HFF-Myc (cell line): Measurements from ENCODE around the gene RAP1GAP2.

Experiments
- DNase-seq: peaks from one replicate; pipeline ENCODE4 v3.0.0-alpha.2; 2011; ENCODE audit warnings: low read depth; ENCODE audit errors: extremely low read depth
- H3K4me3 ChIP-seq: replicated peaks from 2 replicates; pipeline ENCODE4 v1.5.1; 2011; ENCODE audit warnings: low read depth, mild to moderate bottlenecking, control low read depth, low read length
- CTCF ChIP-seq: IDR thresholded peaks from 2 replicates; pipeline ENCODE4 v1.5.1; 2012; ENCODE audit warnings: mild to moderate bottlenecking, low read depth, low read length, control low read depth; ENCODE audit errors: missing control alignments

Gene RAP1GAP2

DNA sequence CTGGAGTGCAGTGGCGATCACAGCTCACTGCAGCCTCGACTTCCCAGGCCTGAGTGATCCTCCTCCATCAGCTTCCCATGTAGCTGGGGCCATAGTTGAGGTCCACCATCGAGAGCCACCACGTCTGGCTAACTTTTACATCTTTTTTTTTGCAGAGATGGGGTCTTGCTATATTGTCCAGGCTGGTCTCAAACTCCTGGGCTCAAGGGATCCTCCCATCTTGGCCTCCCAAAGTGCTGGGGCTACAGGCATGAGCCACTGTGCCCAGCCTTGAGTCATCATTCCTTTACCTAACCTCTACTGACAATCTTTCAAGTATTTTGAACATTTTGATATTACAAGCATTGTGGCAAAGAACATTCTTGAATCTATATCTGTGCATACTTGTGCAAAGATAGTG is 37.4 kb upstream of the RAP1GAP2 start:
- no peak for TF ChIP-seq CTCF
- H3K4me3 ChIP-seq: no peak overlapping the region
- DNase-seq: no peak

GRCh38 chr17:2770129-2770528 is 26.1 kb upstream of the RAP1GAP2 start:
- TF ChIP-seq CTCF: no peak
- no peak overlapping the region for H3K4me3 ChIP-seq
- no peak for DNase-seq

DNA sequence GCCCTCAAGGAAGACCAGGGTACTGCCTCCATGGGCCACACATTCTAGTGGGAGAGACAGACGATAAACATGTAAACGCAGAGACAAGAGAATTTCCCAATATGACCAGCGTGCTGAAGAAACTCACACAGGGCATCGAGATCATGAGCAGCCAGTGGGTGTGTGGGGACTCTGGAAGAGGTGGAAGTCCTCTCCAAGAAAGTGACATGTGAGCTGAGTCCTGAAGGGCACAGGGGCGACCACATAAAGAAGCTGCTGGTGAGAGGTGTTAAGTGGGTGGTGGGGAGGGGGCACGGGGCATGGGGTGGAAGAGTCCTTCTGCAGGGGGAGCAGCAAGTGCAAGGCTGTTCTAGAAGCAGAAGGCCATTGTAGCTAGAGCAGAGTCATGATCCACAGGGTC is 21.0 kb upstream of the RAP1GAP2 start:
- TF ChIP-seq CTCF: no peak
- DNase-seq: no peak
- no peak overlapping the region for H3K4me3 ChIP-seq

DNA sequence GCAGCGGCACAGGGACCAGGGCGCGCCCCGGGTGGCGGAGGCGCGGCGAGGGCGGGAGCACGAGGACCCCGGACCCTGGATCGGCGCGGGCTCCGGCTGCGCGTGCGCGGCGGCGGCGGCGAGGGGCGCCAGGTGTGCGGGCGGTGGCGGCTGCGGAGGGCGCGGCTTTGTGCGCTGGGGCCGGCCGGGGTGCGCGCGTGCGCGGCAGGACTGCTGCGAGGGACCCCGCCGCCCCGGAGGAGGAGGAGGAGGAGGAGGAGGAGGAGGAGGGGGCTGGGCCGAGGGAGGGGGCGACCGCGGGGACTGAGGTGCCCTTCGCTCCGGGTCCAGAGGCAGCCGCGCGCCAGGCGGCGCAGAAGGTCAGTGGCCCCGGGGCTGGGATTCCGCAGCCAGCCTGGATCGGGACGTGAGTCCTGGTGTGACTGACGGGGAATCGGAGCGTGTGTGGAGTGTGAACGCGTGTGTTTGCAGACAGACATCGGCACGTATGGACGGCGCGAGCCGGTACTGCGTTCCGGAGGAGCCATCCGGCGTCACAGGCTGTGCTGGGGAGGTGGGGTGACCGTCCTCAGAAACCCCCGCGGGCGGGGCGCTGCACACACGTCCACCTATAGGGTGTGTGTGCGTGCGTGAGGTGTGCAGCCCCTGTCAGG is 19.5 kb upstream of the RAP1GAP2 start:
- no peak overlapping the region for H3K4me3 ChIP-seq
- TF ChIP-seq CTCF: no peak
- no peak for DNase-seq

- H3K4me3 ChIP-seq: no peak overlapping the region
- no peak for DNase-seq
- no peak for TF ChIP-seq CTCF
Measured at GRCh38 chr17:2777242-2777867, 18.9 kb upstream of the RAP1GAP2 start.

DNA sequence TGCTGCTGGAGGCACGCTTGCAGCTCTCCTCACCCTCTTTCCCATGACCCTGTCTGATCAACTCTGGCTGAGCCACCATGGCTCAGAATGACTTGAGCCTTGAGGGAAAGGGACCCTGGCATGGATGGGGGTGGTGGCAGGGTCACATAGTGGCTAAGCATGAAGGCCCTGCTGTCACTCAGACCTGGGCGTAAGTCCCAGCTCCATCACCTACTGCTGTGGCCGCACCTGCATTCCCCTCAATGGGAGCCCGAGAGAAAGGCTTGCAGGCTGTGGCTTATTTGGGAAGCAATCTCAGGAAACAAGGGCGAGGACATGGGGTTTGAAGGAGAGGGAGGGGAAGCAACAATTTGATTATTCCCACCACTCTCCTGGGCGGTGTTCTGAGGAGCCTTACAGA is 17.7 kb upstream of the RAP1GAP2 start:
- no peak overlapping the region for H3K4me3 ChIP-seq
- DNase-seq: no peak
- no peak for TF ChIP-seq CTCF
